ENCODE measurements around the gene ARRDC4. TPM values are rescaled to one million over a fixed set of nuclear protein-coding genes. Genes with fewer than 3 reads are reported as not detected.

Gene ARRDC4
- total and polyA plus RNA-seq, 9 of the 15 experiments (the other 6 are each of a cell fraction or from before 2014, with no cell fraction given) = 4.3 to 16.1 (median 14.4) TPM

DNA sequence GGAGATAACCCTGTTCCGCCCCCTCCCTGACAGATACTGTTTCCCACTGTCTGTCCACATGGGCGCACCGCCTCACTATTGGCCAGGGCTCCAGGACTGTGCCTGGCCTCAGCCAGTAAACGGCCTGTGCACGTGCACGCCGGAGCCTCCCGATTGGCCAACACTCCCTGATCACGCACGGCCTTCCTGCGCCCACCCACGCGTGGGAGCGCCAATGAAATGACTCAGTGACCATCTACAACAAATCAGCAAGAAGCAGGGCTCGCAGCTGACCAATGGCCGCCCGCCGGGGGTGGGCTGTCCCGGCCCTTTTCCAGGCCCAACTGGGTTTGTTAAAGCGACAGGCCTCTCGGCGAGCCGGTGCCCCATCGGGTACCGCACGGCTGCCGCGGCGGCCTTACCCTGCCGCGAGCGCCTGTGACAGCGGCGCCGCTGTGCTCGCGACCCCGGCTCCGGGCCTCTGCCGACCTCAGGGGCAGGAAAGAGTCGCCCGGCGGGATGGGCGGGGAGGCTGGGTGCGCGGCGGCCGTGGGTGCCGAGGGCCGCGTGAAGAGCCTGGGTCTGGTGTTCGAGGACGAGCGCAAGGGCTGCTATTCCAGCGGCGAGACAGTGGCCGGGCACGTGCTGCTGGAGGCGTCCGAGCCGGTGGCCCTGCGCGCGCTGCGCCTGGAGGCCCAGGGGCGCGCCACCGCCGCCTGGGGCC lies at the start of gene ARRDC4 (continued):
- TF ChIP-seq, protein P1, sequence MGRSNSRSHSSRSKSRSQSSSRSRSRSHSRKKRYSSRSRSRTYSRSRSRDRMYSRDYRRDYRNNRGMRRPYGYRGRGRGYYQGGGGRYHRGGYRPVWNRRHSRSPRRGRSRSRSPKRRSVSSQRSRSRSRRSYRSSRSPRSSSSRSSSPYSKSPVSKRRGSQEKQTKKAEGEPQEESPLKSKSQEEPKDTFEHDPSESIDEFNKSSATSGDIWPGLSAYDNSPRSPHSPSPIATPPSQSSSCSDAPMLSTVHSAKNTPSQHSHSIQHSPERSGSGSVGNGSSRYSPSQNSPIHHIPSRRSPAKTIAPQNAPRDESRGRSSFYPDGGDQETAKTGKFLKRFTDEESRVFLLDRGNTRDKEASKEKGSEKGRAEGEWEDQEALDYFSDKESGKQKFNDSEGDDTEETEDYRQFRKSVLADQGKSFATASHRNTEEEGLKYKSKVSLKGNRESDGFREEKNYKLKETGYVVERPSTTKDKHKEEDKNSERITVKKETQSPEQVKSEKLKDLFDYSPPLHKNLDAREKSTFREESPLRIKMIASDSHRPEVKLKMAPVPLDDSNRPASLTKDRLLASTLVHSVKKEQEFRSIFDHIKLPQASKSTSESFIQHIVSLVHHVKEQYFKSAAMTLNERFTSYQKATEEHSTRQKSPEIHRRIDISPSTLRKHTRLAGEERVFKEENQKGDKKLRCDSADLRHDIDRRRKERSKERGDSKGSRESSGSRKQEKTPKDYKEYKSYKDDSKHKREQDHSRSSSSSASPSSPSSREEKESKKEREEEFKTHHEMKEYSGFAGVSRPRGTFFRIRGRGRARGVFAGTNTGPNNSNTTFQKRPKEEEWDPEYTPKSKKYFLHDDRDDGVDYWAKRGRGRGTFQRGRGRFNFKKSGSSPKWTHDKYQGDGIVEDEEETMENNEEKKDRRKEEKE (IDR thresholded peaks at IDR 0.05; ENCODE audit: borderline replicate concordance in 1 of 2, control insufficient read depth in 1 of 2, low read depth in 2 of 2, low read length in 1 of 2) = peak in 1 of 2 experiments; percentile 99; a peak in 2 of 4 replicates
- TF ChIP-seq RFX1 (IDR thresholded peaks at IDR 0.05) (no peak), BRD9 (IDR thresholded peaks at IDR 0.05; ENCODE audit: low read depth, partially characterized antibody) (no peak), BRF1 (IDR thresholded peaks at IDR 0.05; ENCODE audit: borderline replicate concordance, extremely low read depth, insufficient read length) (no peak), ZNF583 (CRISPR knock-in tag; IDR thresholded peaks at IDR 0.05) (no peak), TAF1 (IDR thresholded peaks at IDR 0.05; ENCODE audit: control insufficient read depth, extremely low read depth, insufficient read depth, low read length, severe bottlenecking) (no peak), GTF2F1 (IDR thresholded peaks at IDR 0.05; ENCODE audit: low read depth, low read length) (no peak), DDX20 (tag; IDR thresholded peaks at IDR 0.05; ENCODE audit: low read depth) (no peak), SMC3 (conservative IDR thresholded peaks at IDR 0.05; ENCODE audit: insufficient read depth, low read depth, low read length) (no peak), MAFK (IDR thresholded peaks at IDR 0.05; ENCODE audit: low read length) (no peak), MTF1 (CRISPR knock-in tag; IDR thresholded peaks at IDR 0.05; ENCODE audit: borderline replicate concordance) (no peak), ASH1L (IDR thresholded peaks at IDR 0.05; ENCODE audit: borderline replicate concordance, low read depth, partially characterized antibody) (peak; percentile 100), NELFE (IDR thresholded peaks at IDR 0.05; ENCODE audit: insufficient read depth, insufficient read length) (no peak), TBL1XR1 (IDR thresholded peaks at IDR 0.05; ENCODE audit: low read length in 2 of 2) (no peak), ILK (tag; IDR thresholded peaks at IDR 0.05; ENCODE audit: borderline replicate concordance, low read depth) (no peak)
- TF ChIP-seq, protein P2, sequence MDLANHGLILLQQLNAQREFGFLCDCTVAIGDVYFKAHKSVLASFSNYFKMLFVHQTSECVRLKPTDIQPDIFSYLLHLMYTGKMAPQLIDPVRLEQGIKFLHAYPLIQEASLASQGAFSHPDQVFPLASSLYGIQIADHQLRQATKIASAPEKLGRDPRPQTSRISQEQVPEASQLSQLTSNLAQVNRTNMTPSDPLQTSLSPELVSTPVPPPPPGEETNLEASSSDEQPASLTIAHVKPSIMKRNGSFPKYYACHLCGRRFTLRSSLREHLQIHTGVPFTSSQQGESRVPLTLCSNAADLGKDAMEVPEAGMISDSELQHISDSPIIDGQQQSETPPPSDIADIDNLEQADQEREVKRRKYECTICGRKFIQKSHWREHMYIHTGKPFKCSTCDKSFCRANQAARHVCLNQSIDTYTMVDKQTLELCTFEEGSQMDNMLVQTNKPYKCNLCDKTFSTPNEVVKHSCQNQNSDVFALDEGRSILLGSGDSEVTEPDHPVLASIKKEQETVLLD (IDR thresholded peaks at IDR 0.05) = no peak
- TF ChIP-seq, protein P3, sequence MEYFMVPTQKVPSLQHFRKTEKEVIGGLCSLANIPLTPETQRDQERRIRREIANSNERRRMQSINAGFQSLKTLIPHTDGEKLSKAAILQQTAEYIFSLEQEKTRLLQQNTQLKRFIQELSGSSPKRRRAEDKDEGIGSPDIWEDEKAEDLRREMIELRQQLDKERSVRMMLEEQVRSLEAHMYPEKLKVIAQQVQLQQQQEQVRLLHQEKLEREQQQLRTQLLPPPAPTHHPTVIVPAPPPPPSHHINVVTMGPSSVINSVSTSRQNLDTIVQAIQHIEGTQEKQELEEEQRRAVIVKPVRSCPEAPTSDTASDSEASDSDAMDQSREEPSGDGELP (CRISPR knock-in tag; IDR thresholded peaks at IDR 0.05; ENCODE audit: borderline replicate concordance) = peak; percentile 88
- TF ChIP-seq, protein P4, sequence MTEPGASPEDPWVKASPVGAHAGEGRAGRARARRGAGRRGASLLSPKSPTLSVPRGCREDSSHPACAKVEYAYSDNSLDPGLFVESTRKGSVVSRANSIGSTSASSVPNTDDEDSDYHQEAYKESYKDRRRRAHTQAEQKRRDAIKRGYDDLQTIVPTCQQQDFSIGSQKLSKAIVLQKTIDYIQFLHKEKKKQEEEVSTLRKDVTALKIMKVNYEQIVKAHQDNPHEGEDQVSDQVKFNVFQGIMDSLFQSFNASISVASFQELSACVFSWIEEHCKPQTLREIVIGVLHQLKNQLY (CRISPR knock-in tag; conservative IDR thresholded peaks at IDR 0.05) = peak; percentile 100
- TF ChIP-seq, protein P5, sequence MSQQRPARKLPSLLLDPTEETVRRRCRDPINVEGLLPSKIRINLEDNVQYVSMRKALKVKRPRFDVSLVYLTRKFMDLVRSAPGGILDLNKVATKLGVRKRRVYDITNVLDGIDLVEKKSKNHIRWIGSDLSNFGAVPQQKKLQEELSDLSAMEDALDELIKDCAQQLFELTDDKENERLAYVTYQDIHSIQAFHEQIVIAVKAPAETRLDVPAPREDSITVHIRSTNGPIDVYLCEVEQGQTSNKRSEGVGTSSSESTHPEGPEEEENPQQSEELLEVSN (IDR thresholded peaks at IDR 0.05; ENCODE audit: borderline replicate concordance in 1 of 2, extremely low read depth in 1 of 2, insufficient read depth in 1 of 2, insufficient read length in 1 of 2, low read depth in 1 of 2, low read length in 1 of 2, poor library complexity in 1 of 2, severe bottlenecking in 1 of 2) = peak; percentile 53 to 82
